Uterus (tissue), 2 donors: ENCODE results near the gene TMEM191C.
"Not testable (repeated sequence)": the region's sequence is repeated elsewhere in the genome, so short reads cannot be mapped to it uniquely, and the experiment has no call there.

Source experiments
- CTCF ChIP-seq, 4 experiments: fragments of 200-600 bp in 2 of 4; fragments of 450-650 bp in 2 of 4; sonication (generic) in 2 of 4; IDR thresholded peaks; one replicate each; pipeline ENCODE4 v1.5.1; 2016 to 2019; ENCODE audit warnings: antibody characterized with exemption in 4 of 4, mild to moderate bottlenecking in 2 of 4, moderate library complexity in 1 of 4
- POLR2A ChIP-seq, 2 donors: fragments of 450-650 bp; IDR thresholded peaks; one replicate each; pipeline ENCODE4 v1.6.1; 2016; ENCODE audit warnings: antibody characterized with exemption in 2 of 2, mild to moderate bottlenecking in 1 of 2, moderate library complexity in 1 of 2

DNA sequence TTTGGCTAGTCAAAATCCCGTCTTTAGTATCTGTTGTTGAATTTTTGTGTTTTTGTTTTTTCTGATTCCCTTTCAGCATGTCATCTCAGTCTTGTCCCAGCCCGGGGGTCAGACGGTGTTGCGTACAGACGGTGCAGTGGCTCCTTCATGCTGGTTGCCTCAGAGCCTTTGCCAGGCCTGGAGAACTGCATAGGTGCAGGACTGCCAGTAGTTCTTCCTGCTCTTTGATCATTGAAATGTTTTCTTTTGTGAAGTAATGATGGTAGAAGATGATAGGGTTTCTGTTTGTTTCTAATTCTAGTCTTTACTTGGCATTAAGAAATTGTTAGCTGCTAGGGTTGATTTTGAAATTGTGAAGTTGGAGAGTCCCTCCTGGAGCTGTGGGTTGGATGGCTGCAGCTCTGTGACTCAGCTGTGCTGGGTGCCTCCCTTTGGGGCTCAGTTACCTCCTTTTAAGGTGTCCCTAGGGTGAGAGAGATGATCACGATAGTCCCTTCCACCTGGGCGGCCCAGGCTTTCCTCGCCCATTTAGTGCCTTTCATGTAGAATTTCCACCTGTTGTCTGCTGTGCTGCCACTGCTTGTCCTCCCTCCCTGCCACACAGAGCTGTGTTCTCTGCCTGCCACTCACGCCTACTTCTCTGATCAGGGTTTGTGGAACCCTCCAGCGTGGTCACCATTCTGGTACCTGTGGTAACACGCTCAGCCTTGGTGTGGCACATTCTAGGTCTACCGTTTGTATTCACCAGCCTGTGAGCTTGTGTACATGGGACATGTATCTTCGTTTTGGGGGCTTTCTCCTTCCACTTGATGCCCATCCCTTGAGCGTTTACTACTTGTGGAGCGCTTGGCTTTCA lies 32.6 kb upstream of the TMEM191C start:
- TF ChIP-seq CTCF, POLR2A (IDR thresholded peaks at IDR 0.05): not testable (repeated sequence)
